Right ventricle myocardium superior (tissue), 1 donor: ENCODE data around the gene CNTNAP5. TPM values are rescaled to one million over a fixed set of nuclear protein-coding genes. Genes with fewer than 3 reads are reported as not detected.

Experiments used
- ATAC-seq: fragments of 200-7000 bp; cut with Tn5 transposase; one replicate; pipeline ENCODE4 v1.9.1; 2020; ENCODE audit warnings: mild to moderate bottlenecking; ENCODE audit not compliant: poor library complexity
- DNase-seq: peaks from one replicate; pipeline ENCODE4 v3.0.0-alpha.2; 2020
- intact Hi-C: fragments of 100-400 bp; cut with DNase I; formaldehyde crosslinking; loops from one replicate; pipeline ENCODE4 v1.11.2; 2022
- total RNA-seq: library from RNA; stranded (reverse); fragmentation: NEBNext Ultra II Directional; extraction: Animal tissue kit (Norgen Biotek cat#: 25700); gene quantifications from one replicate; pipeline ENCODE4 v1.2.1, GENCODE V29; 2021
- donor health status: DM: no; HTN: yes; CAD: no; lungs with severe emphysema.

The CNTNAP5 gene
- total RNA-seq, 1 donor from 2014 or later, result not detected

GRCh38 chr2:124049136-124049535 lies 24.0 kb downstream of the CNTNAP5 start:
- ATAC-seq (no peak), DNase-seq (no peak)
- intact Hi-C loops, result no loop called here

- DNase-seq, result no peak
- no peak for ATAC-seq
Measured at GRCh38 chr2:124050833-124051497, 25.9 kb downstream of the CNTNAP5 start.

GRCh38 chr2:124053796-124054195 lies 28.7 kb downstream of the CNTNAP5 start:
- DNase-seq (no peak), ATAC-seq (no peak)
- intact Hi-C loops, result no loop called here

More at GRCh38 chr2:124050833-124051497, 25.9 kb downstream of the CNTNAP5 start:
- intact Hi-C loops, result no loop called here

- intact Hi-C loops, result no loop called here
- DNase-seq (no peak), ATAC-seq (no peak)
Measured at GRCh38 chr2:124063596-124063995, 38.5 kb downstream of the CNTNAP5 start.

- intact Hi-C loops, result no loop called here
- DNase-seq (no peak), ATAC-seq (no peak)
Measured at GRCh38 chr2:124065636-124066035, 40.5 kb downstream of the CNTNAP5 start.

- ATAC-seq, result no peak
- intact Hi-C loops, result no loop called here
- DNase-seq, result no peak
Measured at GRCh38 chr2:124066776-124067175, 41.7 kb downstream of the CNTNAP5 start.

- intact Hi-C loops, result no loop called here
- no peak for ATAC-seq
Measured at GRCh38 chr2:124079045-124079444, 54.0 kb downstream of the CNTNAP5 start.

GRCh38 chr2:124080281-124081153 lies 55.4 kb downstream of the CNTNAP5 start:
- DNase-seq (no peak), ATAC-seq (no peak)
- intact Hi-C loops, result no loop called here

More at GRCh38 chr2:124079045-124079444, 54.0 kb downstream of the CNTNAP5 start:
- no peak for DNase-seq

- intact Hi-C loops, result no loop called here
- ATAC-seq, result no peak
Measured at GRCh38 chr2:124081154-124081716, 56.1 kb downstream of the CNTNAP5 start.

GRCh38 chr2:124088616-124089015 lies 63.5 kb downstream of the CNTNAP5 start:
- intact Hi-C loops, result no loop called here
- DNase-seq (no peak), ATAC-seq (no peak)

More at GRCh38 chr2:124081154-124081716, 56.1 kb downstream of the CNTNAP5 start:
- no peak for DNase-seq

- intact Hi-C loops, result no loop called here
- no peak for ATAC-seq
- no peak for DNase-seq
Measured at GRCh38 chr2:124091721-124092120, 66.6 kb downstream of the CNTNAP5 start.

- DNase-seq (no peak), ATAC-seq (no peak)
- intact Hi-C loops, result no loop called here
Measured at GRCh38 chr2:124092651-124093050, 67.6 kb downstream of the CNTNAP5 start.

- DNase-seq (no peak), ATAC-seq (no peak)
- intact Hi-C loops, result no loop called here
Measured at GRCh38 chr2:124104914-124105313, 79.8 kb downstream of the CNTNAP5 start.

GRCh38 chr2:124112206-124112605 lies 87.1 kb downstream of the CNTNAP5 start:
- ATAC-seq, result no peak
- no peak for DNase-seq
- intact Hi-C loops, result no loop called here

GRCh38 chr2:124112966-124113365 lies 87.9 kb downstream of the CNTNAP5 start:
- intact Hi-C loops, result no loop called here
- no peak for DNase-seq
- ATAC-seq, result no peak

- DNase-seq (no peak), ATAC-seq (no peak)
- intact Hi-C loops, result no loop called here
Measured at GRCh38 chr2:124120246-124120645, 95.2 kb downstream of the CNTNAP5 start.

GRCh38 chr2:124121106-124121505 lies 96.0 kb downstream of the CNTNAP5 start:
- intact Hi-C loops, result no loop called here
- ATAC-seq (no peak), DNase-seq (no peak)

- DNase-seq (no peak), ATAC-seq (no peak)
- intact Hi-C loops, result no loop called here
Measured at GRCh38 chr2:124121760-124122275, 96.7 kb downstream of the CNTNAP5 start.

GRCh38 chr2:124122340-124122739 lies 97.3 kb downstream of the CNTNAP5 start:
- intact Hi-C loops, result no loop called here
- DNase-seq (no peak), ATAC-seq (no peak)
